Measurements from ENCODE around the gene CLTC. TPM values are rescaled to one million over a fixed set of nuclear protein-coding genes. Genes with fewer than 3 reads are reported as not detected.
"Not testable (repeated sequence)": the region's sequence is repeated elsewhere in the genome, so short reads cannot be mapped to it uniquely, and the experiment has no call there.

The CLTC gene
- total RNA-seq (2014; rRNA removed; shearing (Covaris generic); ENCODE audit: low replicate concordance), result 85.0 and 162 TPM in 2 replicates

DNA sequence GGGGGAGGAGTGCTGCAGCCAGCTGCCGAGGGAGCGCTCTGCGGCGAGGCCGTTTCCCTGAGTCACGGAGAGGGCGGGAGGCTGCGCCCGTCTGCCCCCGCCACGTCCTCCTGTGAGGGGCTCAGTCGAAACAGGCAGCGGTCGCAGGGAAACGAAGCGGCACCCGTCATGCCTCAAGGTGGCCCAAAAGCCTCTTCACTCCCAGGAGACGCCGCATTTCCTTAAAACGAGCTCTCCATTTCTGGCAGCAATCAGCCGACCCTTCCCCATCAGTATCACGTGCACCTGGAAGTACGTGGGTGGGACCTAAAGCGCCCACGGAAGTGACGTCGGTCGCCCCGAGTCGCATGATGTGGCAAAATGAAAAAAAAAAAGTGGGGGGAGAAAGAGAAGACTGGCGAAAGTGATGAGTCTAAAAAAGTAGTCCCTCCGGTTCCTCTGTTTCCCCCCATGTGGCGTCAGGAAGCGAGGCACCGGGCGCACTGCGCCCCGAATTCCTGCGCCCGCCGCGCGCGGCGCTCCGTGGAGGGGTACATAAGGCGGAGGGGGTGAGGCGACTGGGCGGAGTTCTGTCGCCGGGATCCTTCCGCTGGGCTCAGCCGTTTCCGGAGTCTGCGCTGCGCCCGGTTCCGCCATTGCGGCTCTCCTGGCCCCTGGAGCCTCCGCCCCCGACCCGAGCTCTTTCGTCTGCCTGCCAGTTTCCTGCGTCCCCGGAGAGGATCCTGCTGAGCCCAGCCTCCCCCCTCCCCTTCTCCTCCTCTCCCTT, at the start of gene CLTC:
Gene CLTC (plus strand): TSS at position 598 of the 766 bp plus-strand sequence. CDS start 237 bp downstream, outside the sequence.
- H3K9me2 ChIP-seq (replicated peaks; ENCODE audit: insufficient read depth, low read length), result no peaks in the 10 kb centered on the region
- H3K4me1 ChIP-seq (ENCODE audit: low read length), result peaks cover 60% of the 10 kb centered on the region
- peaks cover 17% of the 10 kb centered on the region for H3K36me3 ChIP-seq (ENCODE audit: insufficient read depth, low read length)
- H2AFZ ChIP-seq (ENCODE audit: low read length), result 0 out of 2 replicates have a peak within 1 kb of the TSS, but pooled peaks have one; percentile 15
- H3K4me3 ChIP-seq (ENCODE audit: low read length), result peak within 1 kb of the TSS; percentile 99
- peak within 1 kb of the TSS; percentile 99 for H3K9ac ChIP-seq (ENCODE audit: low read length)
- H4K20me1 ChIP-seq (ENCODE audit: insufficient read depth, low read depth, low read length), result peaks cover 20% of the 10 kb centered on the region; the same call in 1 of the 2 replicates
- no peaks in the 10 kb centered on the region for H3K9me3 ChIP-seq (ENCODE audit: low read length)
- DNase-seq, result peak; percentile 99
- H3K4me2 ChIP-seq (ENCODE audit: low read depth, low read length, poor library complexity, severe bottlenecking), result peak within 1 kb of the TSS; percentile 77
- peaks cover 61% of the 10 kb centered on the region for H3K79me2 ChIP-seq (ENCODE audit: low read length)
- peak within 1 kb of the TSS; percentile 96 for H3K27ac ChIP-seq (ENCODE audit: low read length)
- H3K27me3 ChIP-seq (ENCODE audit: low read length), result no peaks in the 10 kb centered on the region

DNA sequence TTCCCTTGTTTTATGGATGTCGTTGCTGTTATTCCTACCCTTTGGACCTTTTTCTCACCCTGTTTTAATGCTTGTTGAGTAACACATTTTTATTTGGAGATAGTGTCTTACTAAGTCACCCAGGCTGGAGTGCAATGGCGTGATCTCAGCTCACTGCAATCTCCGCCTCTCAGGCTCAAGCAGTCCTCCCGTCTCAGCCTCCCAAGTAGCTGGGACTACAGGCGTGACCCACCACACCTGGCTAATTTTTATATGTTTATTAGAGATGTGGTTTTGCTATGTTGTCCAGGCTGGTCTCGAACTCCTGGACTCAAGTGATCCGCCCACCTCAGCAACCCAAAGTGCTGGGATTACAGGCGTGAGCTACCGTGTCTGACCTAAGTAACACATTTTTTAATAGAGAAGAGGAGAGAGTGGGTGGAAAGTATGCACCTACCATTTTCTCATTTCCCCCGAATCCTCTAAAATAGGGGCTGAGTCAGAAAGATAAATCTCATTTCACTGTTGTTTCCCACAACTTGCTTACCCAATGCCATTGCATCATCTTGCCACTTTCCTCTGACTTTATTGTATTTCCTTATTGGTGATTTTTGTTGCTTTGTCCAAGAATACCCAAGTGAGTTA, 47.3 kb upstream of the CLTC start:
- H3K36me3 ChIP-seq (ENCODE audit: insufficient read depth, low read length), result peaks cover 10% of the 10 kb centered on the region; the same call in 1 of the 2 replicates
- no peaks in the 10 kb centered on the region for H3K4me1 ChIP-seq (ENCODE audit: low read length)
- H3K9me3 ChIP-seq (ENCODE audit: low read length), result no peaks in the 10 kb centered on the region
- no peak overlapping the region for H3K27ac ChIP-seq (ENCODE audit: low read length)
- no peak overlapping the region for H3K4me2 ChIP-seq (ENCODE audit: low read depth, low read length, poor library complexity, severe bottlenecking)
- no peak overlapping the region for H3K4me3 ChIP-seq (ENCODE audit: low read length)
- H3K9me2 ChIP-seq (replicated peaks; ENCODE audit: insufficient read depth, low read length), result no peaks in the 10 kb centered on the region
- H4K20me1 ChIP-seq (ENCODE audit: insufficient read depth, low read depth, low read length), result no peaks in the 10 kb centered on the region
- H3K9ac ChIP-seq (ENCODE audit: low read length), result no peak overlapping the region
- H2AFZ ChIP-seq (ENCODE audit: low read length), result no peak overlapping the region
- H3K27me3 ChIP-seq (ENCODE audit: low read length), result no peaks in the 10 kb centered on the region
- peaks cover 15% of the 10 kb centered on the region for H3K79me2 ChIP-seq (ENCODE audit: low read length)
- DNase-seq, result no peak

DNA sequence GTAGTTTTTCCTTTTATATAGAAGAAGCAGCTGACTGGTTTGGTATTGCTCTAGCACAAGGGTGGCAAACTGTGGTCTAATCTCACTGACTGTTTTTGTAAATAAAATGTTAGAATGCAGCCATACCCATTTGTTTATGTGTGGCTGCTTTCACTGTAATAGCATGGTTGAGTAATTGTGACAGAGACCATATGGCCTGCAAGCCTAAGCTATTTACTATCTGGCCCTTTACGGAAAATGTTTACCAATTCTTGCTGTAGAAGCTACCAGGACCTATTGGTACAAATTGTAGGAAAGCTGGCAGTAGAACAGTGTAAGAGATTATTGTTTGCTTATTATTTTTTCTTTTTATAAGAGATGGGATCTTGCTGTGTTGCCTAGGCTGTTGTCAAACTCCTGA, 35.5 kb upstream of the CLTC start:
- not testable (repeated sequence) for H3K9ac ChIP-seq (ENCODE audit: low read length); H3K4me2 ChIP-seq (ENCODE audit: low read depth, low read length, poor library complexity, severe bottlenecking); H3K4me3 ChIP-seq (ENCODE audit: low read length); H2AFZ ChIP-seq (ENCODE audit: low read length); DNase-seq; H3K36me3 ChIP-seq (ENCODE audit: insufficient read depth, low read length); H3K4me1 ChIP-seq (ENCODE audit: low read length); H3K79me2 ChIP-seq (ENCODE audit: low read length); H3K9me3 ChIP-seq (ENCODE audit: low read length); H3K27me3 ChIP-seq (ENCODE audit: low read length); H3K27ac ChIP-seq (ENCODE audit: low read length); H3K9me2 ChIP-seq (replicated peaks; ENCODE audit: insufficient read depth, low read length); H4K20me1 ChIP-seq (ENCODE audit: insufficient read depth, low read depth, low read length)

DNA sequence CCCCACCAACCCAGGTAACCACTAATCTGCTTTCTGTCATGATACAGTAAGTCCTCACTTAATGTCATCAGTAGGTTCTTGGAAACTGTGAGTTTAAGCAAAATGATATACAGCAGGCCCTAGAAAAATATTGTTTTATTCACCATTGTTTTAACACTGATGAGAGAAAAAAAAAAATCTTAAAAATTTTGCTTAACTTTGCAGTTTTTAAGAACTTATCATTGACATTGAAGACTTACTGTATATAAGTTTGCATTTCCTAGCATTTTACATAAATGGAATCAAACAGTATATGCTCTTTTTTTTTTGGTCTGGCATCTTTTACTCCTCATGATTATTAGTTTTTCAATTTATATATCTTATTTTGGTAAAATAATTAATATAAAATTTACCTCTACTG, 19.5 kb upstream of the CLTC start:
- no peak overlapping the region for H3K9ac ChIP-seq (ENCODE audit: low read length)
- no peaks in the 10 kb centered on the region for H4K20me1 ChIP-seq (ENCODE audit: insufficient read depth, low read depth, low read length)
- H3K4me3 ChIP-seq (ENCODE audit: low read length), result no peak overlapping the region
- no peaks in the 10 kb centered on the region for H3K79me2 ChIP-seq (ENCODE audit: low read length)
- no peak for DNase-seq
- no peaks in the 10 kb centered on the region for H3K27me3 ChIP-seq (ENCODE audit: low read length)
- H2AFZ ChIP-seq (ENCODE audit: low read length), result no peak overlapping the region
- H3K27ac ChIP-seq (ENCODE audit: low read length), result no peak overlapping the region
- H3K4me2 ChIP-seq (ENCODE audit: low read depth, low read length, poor library complexity, severe bottlenecking), result no peak overlapping the region
- peaks cover 41% of the 10 kb centered on the region for H3K36me3 ChIP-seq (ENCODE audit: insufficient read depth, low read length)
- H3K9me2 ChIP-seq (replicated peaks; ENCODE audit: insufficient read depth, low read length), result no peaks in the 10 kb centered on the region
- no peaks in the 10 kb centered on the region for H3K9me3 ChIP-seq (ENCODE audit: low read length)
- H3K4me1 ChIP-seq (ENCODE audit: low read length), result no peaks in the 10 kb centered on the region

DNA sequence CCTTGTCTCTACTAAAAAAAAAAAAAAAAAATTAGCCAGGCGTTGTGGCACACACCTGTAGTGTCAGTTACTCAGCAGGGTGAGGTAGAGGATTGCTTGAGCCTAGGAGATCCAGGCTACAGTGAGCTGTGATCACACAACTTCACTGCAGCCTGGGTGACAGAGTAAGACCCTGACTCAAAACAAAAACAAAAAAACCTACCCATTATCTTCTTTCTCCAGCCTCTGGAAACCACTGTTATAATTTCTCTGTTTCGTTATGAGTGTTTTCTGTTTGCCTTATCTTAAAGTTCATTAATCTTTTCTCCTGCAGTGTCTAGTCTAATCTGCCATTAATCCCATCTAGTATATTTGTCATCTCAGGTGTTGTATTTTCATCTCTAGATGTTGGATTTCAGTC, 18.6 kb upstream of the CLTC start:
- no peaks in the 10 kb centered on the region for H3K79me2 ChIP-seq (ENCODE audit: low read length)
- H2AFZ ChIP-seq (ENCODE audit: low read length), result no peak overlapping the region
- H3K4me3 ChIP-seq (ENCODE audit: low read length), result no peak overlapping the region
- H3K9ac ChIP-seq (ENCODE audit: low read length), result no peak overlapping the region
- no peaks in the 10 kb centered on the region for H4K20me1 ChIP-seq (ENCODE audit: insufficient read depth, low read depth, low read length)
- no peaks in the 10 kb centered on the region for H3K27me3 ChIP-seq (ENCODE audit: low read length)
- H3K9me3 ChIP-seq (ENCODE audit: low read length), result no peaks in the 10 kb centered on the region
- no peak overlapping the region for H3K4me2 ChIP-seq (ENCODE audit: low read depth, low read length, poor library complexity, severe bottlenecking)
- H3K4me1 ChIP-seq (ENCODE audit: low read length), result no peaks in the 10 kb centered on the region
- DNase-seq, result no peak
- no peak overlapping the region for H3K27ac ChIP-seq (ENCODE audit: low read length)
- no peaks in the 10 kb centered on the region for H3K9me2 ChIP-seq (replicated peaks; ENCODE audit: insufficient read depth, low read length)
- H3K36me3 ChIP-seq (ENCODE audit: insufficient read depth, low read length), result peaks cover 46% of the 10 kb centered on the region

DNA sequence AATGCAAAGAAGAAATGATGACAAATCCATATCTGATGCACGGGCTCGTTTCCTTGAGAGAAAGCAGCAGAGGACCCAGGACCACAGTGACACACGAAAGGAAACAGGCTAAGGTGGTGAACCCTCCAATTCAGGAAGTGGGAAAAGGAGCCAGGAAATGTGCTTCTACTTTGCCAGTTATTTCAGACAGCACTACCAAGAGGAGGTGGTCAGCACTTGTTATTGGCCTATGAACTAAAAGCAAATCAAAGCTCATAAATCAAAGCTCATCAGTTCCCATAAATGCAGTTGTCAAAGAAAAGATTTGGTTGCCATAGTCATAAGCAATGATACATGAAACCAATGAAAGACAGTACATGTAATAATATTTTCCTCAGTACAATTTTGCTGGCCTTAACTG, 12.6 kb upstream of the CLTC start:
- Histone ChIP-seq H3K4me2 (ENCODE audit: low read depth, low read length, poor library complexity, severe bottlenecking) (no peak overlapping the region), H3K4me3 (ENCODE audit: low read length) (no peak overlapping the region), H3K79me2 (ENCODE audit: low read length) (no peaks in the 10 kb centered on the region), H3K27ac (ENCODE audit: low read length) (no peak overlapping the region), H3K36me3 (ENCODE audit: insufficient read depth, low read length) (peaks cover 63% of the 10 kb centered on the region), H3K4me1 (ENCODE audit: low read length) (no peaks in the 10 kb centered on the region), H4K20me1 (ENCODE audit: insufficient read depth, low read depth, low read length) (no peaks in the 10 kb centered on the region), H3K9ac (ENCODE audit: low read length) (no peak overlapping the region), H2AFZ (ENCODE audit: low read length) (no peak overlapping the region), H3K9me2 (replicated peaks; ENCODE audit: insufficient read depth, low read length) (no peaks in the 10 kb centered on the region), H3K9me3 (ENCODE audit: low read length) (no peaks in the 10 kb centered on the region), H3K27me3 (ENCODE audit: low read length) (no peaks in the 10 kb centered on the region)
- no peak for DNase-seq

DNA sequence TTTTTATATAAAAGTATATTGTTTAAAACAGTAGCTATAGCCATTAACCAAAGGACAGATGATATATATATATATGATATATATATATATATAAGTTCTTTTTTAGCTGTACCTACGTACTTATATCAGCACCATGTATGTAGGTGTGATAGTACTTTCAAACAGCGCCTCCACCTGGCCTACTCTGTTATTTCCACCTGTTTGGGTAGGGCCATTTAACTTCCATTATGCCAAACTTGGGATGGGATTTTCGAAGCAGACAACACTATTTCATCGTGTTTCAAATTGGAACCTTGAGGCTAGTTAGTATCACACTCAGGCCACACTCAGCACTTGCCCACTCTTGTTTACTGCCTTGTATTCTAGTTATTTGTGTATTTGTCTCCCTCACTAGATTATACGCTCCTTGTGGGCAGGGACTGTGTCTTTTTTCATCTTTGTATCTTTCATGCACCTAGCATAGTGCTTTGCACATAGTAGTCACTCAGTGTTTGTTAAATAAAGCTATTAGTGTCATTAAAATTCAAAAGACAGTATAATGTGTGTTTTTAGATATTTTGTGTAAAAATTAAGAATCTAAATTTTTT, 11.8 kb upstream of the CLTC start:
- no peaks in the 10 kb centered on the region for H3K9me3 ChIP-seq (ENCODE audit: low read length)
- H3K4me3 ChIP-seq (ENCODE audit: low read length), result no peak overlapping the region
- no peaks in the 10 kb centered on the region for H3K4me1 ChIP-seq (ENCODE audit: low read length)
- no peak overlapping the region for H2AFZ ChIP-seq (ENCODE audit: low read length)
- H3K9ac ChIP-seq (ENCODE audit: low read length), result no peak overlapping the region
- H3K9me2 ChIP-seq (replicated peaks; ENCODE audit: insufficient read depth, low read length), result no peaks in the 10 kb centered on the region
- no peak overlapping the region for H3K27ac ChIP-seq (ENCODE audit: low read length)
- no peaks in the 10 kb centered on the region for H3K79me2 ChIP-seq (ENCODE audit: low read length)
- peaks cover 54% of the 10 kb centered on the region for H3K36me3 ChIP-seq (ENCODE audit: insufficient read depth, low read length)
- peak; percentile 71 for DNase-seq
- no peak overlapping the region for H3K4me2 ChIP-seq (ENCODE audit: low read depth, low read length, poor library complexity, severe bottlenecking)
- H3K27me3 ChIP-seq (ENCODE audit: low read length), result no peaks in the 10 kb centered on the region
- no peaks in the 10 kb centered on the region for H4K20me1 ChIP-seq (ENCODE audit: insufficient read depth, low read depth, low read length)

DNA sequence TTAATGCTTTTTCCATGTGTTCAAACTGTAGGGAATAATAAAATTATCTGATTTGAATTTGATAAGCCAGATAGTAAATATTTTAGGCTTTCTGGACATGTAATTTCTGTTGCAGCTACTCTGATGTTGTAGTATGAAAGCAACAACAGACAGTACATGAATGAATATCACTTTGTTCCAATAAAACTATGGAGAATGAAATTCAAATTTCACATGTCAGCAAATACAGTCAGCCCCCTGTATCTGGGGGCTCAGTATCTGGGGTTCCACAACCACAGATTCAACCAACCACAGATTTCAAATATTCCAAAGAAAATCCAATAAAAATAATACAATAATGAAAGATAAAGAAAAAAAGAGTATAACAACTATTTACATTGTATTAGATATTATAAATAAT, 8.2 kb upstream of the CLTC start:
- peaks cover 13% of the 10 kb centered on the region for H3K4me1 ChIP-seq (ENCODE audit: low read length)
- no peak overlapping the region for H3K4me3 ChIP-seq (ENCODE audit: low read length)
- H3K27ac ChIP-seq (ENCODE audit: low read length), result no peak overlapping the region
- no peak overlapping the region for H3K9ac ChIP-seq (ENCODE audit: low read length)
- no peaks in the 10 kb centered on the region for H3K9me2 ChIP-seq (replicated peaks; ENCODE audit: insufficient read depth, low read length)
- H3K4me2 ChIP-seq (ENCODE audit: low read depth, low read length, poor library complexity, severe bottlenecking), result no peak overlapping the region
- DNase-seq, result no peak
- H3K27me3 ChIP-seq (ENCODE audit: low read length), result no peaks in the 10 kb centered on the region
- H2AFZ ChIP-seq (ENCODE audit: low read length), result no peak overlapping the region
- no peaks in the 10 kb centered on the region for H3K9me3 ChIP-seq (ENCODE audit: low read length)
- no peaks in the 10 kb centered on the region for H4K20me1 ChIP-seq (ENCODE audit: insufficient read depth, low read depth, low read length)
- no peaks in the 10 kb centered on the region for H3K79me2 ChIP-seq (ENCODE audit: low read length)
- peaks cover 29% of the 10 kb centered on the region; the same call in 1 of the 2 replicates for H3K36me3 ChIP-seq (ENCODE audit: insufficient read depth, low read length)

All from Karpas-422 (cell line).